NB4 (cell line): ENCODE measurements around the gene SEMA3E.
"Not testable (repeated sequence)": the region's sequence is repeated elsewhere in the genome, so short reads cannot be mapped to it uniquely, and the experiment has no call there.

ENCODE experiments used
- DNase-seq: peaks from one replicate; pipeline ENCODE4 v3.0.0; 2010; ENCODE audit warnings: low read depth
- H3K4me3 ChIP-seq: one replicate; pipeline ENCODE4 v1.5.1; 2011; ENCODE audit warnings: mild to moderate bottlenecking, low read depth, low read length, moderate library complexity
- CTCF ChIP-seq: IDR thresholded peaks from one replicate; pipeline ENCODE4 v1.5.1; 2012; ENCODE audit warnings: low read depth, low read length
- MAX ChIP-seq: IDR thresholded peaks from 2 replicates; pipeline ENCODE4 v1.6.1; 2011; ENCODE audit warnings: low read depth, low read length
- MYC ChIP-seq: IDR thresholded peaks from 2 replicates; pipeline ENCODE4 v1.6.1; 2011; ENCODE audit warnings: low read depth, low read length
- POLR2A ChIP-seq: IDR thresholded peaks from 2 replicates; pipeline ENCODE4 v1.6.1; 2011; ENCODE audit warnings: mild to moderate bottlenecking; ENCODE audit not compliant: insufficient read length; ENCODE audit errors: extremely low read depth

Gene SEMA3E

GRCh38 chr7:83449781-83450180, 199.2 kb downstream of the SEMA3E start:
- TF ChIP-seq MAX (no peak), CTCF (no peak), POLR2A (no peak), MYC (no peak)
- no peak overlapping the region for H3K4me3 ChIP-seq
- no peak for DNase-seq

- no peak for DNase-seq
- TF ChIP-seq POLR2A (no peak), MYC (no peak), CTCF (no peak), MAX (no peak)
- no peak overlapping the region for H3K4me3 ChIP-seq
Observed at GRCh38 chr7:83447681-83448080, 201.3 kb downstream of the SEMA3E start.

GRCh38 chr7:83446102-83446669, 202.8 kb downstream of the SEMA3E start:
- DNase-seq: no peak
- H3K4me3 ChIP-seq: no peak overlapping the region
- TF ChIP-seq POLR2A (no peak), MYC (no peak), CTCF (no peak), MAX (no peak)

- no peak overlapping the region for H3K4me3 ChIP-seq
- DNase-seq: no peak
- TF ChIP-seq POLR2A (no peak), MYC (no peak), CTCF (no peak), MAX (no peak)
Observed at GRCh38 chr7:83442911-83443310, 206.0 kb downstream of the SEMA3E start.

- no peak for DNase-seq
- no peak overlapping the region for H3K4me3 ChIP-seq
- TF ChIP-seq MYC (no peak), POLR2A (no peak), CTCF (no peak), MAX (no peak)
Observed at GRCh38 chr7:83439026-83439425, 209.9 kb downstream of the SEMA3E start.

GRCh38 chr7:83430289-83430688, 218.7 kb downstream of the SEMA3E start:
- not testable (repeated sequence) for DNase-seq, H3K4me3 ChIP-seq
